ENCODE measurements around the gene IER5.

- TF ChIP-seq RAD21 (IDR thresholded peaks at IDR 0.05; ENCODE audit: low read depth) (no peak), POLR2AphosphoS5 (IDR thresholded peaks at IDR 0.05; ENCODE audit: low read depth, low read length) (no peak), CTCF (IDR thresholded peaks at IDR 0.05 in 2 of 3, conservative IDR thresholded peaks at IDR 0.05 in 1 of 3; ENCODE audit: borderline replicate concordance in 1 of 3, insufficient read depth in 1 of 3, low read depth in 2 of 3, low read length in 2 of 3) (no peak), MAX (IDR thresholded peaks at IDR 0.05) (no peak), SP1 (IDR thresholded peaks at IDR 0.05; ENCODE audit: low read depth) (no peak), EZH2 (IDR thresholded peaks at IDR 0.05) (no peak), REST (IDR thresholded peaks at IDR 0.05; ENCODE audit: low read depth) (no peak), SRF (IDR thresholded peaks at IDR 0.05; ENCODE audit: low read depth) (no peak), ELF1 (IDR thresholded peaks at IDR 0.05; ENCODE audit: borderline replicate concordance, low read depth) (no peak), ATF3 (IDR thresholded peaks at IDR 0.05) (no peak), FOSL1 (IDR thresholded peaks at IDR 0.05; ENCODE audit: low read depth) (no peak), CEBPB (IDR thresholded peaks at IDR 0.05; ENCODE audit: low read depth) (no peak), JUND (IDR thresholded peaks at IDR 0.05) (no peak), POLR2A (IDR thresholded peaks at IDR 0.05; ENCODE audit: borderline replicate concordance, extremely low read depth, insufficient read depth, insufficient read length) (no peak)
Measured at GRCh38 chr1:181100934-181101333, 12.4 kb downstream of the IER5 start.
